GM21576 (cell line): Measurements from ENCODE around the gene GUCD1.
A peak's percentile ranks its signal among the peaks of the same experiment; 100 is the strongest.

Source experiments
- ATAC-seq: cut with Tn5 transposase; IDR thresholded peaks from one replicate; pipeline ENCODE4 v1.9.1; 2021; ENCODE audit warnings: mild to moderate bottlenecking, moderate library complexity; ENCODE audit not compliant: unreplicated experiment

The GUCD1 gene

DNA sequence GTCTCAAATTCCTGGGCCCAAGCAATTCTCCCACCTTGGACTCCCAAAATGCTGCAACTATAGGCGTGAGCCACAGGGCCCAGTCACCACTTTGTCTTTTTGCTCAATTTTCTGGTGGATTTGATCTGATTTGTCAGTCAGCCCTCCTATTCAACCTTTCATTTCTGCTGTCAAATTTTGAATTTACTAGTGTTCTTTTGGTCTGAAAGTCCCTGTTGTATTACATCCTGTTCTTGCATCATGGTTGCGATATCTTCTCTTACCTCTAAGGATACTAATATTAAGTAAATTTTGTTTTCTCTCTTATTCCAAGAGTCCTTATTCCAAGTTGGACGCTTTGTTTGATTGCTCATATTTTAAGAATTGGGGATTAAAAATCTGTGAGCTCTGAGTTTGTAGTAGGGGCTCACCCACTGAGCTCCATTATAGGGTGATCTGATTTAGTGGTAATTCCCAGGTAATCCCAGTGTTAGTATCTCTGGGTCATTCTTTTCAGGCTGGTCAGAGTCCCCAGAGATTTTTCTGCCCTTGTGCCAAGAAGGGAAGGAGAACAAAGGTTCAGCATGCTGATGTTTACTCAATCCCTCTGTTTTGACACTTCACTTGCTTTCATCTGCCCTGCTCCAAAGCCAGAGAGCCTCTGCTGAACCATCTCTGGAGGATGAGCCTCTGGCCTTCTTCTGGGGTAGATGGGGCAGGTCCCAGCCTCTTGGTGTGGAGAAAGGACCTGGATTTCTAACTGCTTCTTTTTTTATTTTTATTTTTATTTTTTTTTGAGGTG lies 49.8 kb downstream of the GUCD1 start:
- ATAC-seq = no peak

GRCh38 chr22:24504540-24504939 lies 50.4 kb downstream of the GUCD1 start:
- ATAC-seq = no peak

DNA sequence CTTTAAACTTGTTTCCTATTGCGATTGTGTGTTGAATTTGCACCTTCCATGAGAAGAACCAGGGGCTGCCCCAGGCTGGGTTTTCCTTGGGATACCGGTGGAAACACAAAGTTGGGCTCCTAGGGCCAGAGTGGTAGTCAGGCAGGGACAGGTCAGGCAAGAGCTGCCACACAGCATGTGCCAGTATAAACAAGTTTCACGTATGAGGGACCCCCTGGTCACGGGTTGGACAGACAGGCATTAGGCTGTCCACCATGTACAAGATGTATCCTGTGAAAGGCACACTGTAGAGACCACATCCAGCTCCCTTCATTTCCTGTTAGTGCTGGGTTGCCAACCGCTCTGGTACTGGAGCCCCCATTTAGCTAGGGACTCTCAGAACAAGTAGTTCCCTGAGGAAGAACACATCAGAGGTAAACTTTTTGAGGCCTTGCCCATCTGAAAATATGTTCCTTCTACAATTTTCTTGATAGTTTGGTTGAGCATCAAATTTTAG lies 51.0 kb downstream of the GUCD1 start:
- no peak for ATAC-seq

DNA sequence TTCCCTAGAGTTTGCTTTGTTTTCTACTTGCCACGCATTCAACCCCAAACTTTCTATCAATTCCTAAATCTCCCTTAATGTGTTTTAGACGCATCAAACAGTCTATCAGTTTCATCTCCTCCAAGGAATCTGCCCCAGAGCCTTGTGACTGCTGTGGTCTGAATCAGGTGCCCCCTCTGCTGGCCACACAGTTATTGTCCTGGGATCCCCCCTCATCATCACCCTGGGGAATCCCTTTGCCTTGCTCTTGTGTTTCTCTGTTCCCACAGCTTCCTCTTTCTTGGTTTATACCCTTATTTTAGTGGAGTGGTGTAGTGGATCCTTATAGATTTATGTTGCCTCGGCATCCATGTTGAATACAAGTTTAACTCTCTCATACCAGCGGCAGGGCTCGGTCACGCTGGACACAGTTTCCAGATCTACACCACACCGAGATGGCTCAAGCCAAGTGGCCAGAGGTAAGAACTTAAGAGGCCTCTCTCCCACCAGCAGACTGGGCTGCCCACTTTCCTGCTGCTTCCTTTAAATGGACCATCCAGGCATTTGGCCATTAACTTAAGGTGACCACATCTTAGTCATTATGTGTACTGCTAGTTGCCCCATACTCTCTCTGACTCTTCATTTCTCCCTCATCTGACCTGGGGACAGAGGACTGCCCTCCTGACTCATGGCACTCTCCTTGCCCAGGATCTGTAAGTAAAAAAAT lies 51.6 kb downstream of the GUCD1 start:
- ATAC-seq = peak; percentile 41

DNA sequence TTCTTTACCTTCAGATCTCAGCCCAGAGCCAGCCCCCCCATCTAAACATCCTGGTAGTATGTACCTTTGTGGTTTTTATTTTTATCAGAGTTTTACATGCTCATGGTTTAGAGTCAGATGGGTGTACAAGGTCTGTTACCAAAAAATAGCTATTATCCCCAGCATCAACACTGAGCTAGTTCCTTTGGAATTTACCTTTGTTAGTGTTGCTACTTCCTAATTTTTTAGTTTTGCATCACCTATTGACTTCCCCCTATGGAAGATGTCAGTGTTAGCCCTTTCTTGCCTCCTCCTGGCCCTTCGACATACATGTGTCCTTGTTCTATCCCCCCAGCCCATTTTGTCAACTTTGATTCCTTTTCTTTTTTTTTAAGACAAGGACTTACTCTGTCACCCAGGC lies 52.4 kb downstream of the GUCD1 start:
- ATAC-seq = no peak

DNA sequence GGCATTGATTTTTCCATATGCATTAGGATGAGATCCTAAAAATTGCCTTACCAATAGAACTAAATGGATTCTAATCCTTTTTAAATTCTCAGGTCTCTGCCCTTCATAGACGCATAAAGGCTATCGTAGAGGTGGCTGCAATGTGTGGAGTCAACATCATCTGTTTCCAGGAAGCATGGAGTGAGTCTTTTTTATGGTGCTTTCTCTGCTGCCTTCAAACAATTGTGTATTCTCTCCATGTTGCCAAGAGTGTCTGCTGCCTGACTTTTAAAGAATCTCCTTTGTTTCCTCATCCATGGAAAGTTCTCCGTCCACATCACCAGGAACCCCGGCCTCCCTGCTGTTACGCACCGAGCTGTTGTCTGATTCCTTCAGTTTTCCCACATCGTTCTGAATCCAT lies 52.9 kb downstream of the GUCD1 start:
- ATAC-seq = no peak

DNA sequence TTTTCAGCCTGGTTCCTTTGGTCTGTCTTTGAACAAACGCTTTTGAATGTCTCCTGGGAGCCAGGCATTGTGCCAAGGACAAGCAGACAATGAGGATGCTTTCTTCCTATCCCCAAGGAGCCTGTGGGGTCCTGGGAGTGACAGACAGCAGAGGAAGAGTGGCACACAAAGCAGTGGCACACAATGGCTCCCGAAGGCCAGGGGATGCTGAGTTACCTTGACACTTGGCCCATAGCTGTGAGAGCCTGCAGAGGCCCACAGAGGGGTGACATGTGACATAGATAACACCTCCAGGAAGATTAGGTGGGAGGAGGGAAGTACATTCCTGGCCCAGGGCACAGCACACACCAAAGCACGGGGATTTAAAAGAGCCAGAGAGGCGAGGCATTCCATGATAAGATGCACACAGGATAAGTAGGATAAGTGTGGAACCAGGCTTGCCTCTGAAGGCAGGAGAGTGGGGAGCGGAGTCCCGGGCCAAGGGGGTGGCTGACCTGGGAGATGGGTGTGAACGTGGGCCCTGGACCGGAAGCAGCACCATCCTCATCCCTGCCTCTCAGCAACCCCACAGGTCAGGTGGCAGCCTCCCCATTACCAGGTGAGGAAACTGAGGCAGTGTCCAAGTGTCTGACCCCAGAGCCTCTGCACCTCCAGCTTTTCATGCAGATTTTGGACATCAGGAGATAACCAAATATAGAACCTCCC lies 53.5 kb downstream of the GUCD1 start:
- ATAC-seq = no peak

- ATAC-seq = no peak
Measured at GRCh38 chr22:24500277-24500820, 54.6 kb downstream of the GUCD1 start.

GRCh38 chr22:24499706-24500276 lies 55.1 kb downstream of the GUCD1 start:
- ATAC-seq = no peak

DNA sequence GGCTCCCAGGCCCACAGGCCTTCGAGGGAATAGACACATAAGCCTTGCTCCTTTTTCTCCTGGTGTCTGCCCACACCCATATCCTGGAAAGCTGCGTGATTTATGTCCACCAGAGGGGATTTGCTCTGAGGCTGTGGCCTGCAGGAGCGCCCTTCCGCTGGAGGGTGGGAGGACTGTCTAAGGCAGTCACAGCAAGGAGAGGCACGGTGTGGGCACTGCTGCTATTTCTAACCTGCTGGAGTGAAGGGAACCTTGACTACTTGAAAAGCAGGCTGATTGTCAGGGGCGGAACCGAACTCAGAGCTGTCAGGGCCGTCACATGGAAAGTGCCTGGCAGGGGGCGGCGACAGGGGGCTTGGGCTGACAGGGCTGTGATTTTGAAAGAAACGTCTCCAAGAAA lies 56.1 kb downstream of the GUCD1 start:
- ATAC-seq = no peak

- ATAC-seq = no peak
Measured at GRCh38 chr22:24497841-24498258, 57.1 kb downstream of the GUCD1 start.

DNA sequence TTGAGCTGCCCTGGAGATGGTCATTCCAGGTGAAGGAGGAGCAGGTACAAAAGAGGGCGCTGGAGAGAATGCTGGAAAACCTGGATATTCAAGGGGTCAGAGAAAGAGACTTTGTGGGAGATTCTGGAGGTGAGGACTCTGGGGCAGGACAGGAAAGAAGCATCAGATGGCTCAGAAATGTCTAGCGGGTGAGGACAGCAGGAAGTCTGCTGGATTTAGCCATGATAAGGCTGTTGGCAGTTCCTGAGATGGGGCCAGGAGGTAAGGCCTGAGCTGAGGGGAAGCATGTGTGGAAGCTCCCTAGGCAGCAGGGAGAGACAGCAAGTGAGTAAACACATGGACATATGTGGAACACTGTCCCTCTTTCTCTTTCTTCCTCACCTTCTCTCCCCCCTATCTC lies 58.3 kb downstream of the GUCD1 start:
- no peak for ATAC-seq

DNA sequence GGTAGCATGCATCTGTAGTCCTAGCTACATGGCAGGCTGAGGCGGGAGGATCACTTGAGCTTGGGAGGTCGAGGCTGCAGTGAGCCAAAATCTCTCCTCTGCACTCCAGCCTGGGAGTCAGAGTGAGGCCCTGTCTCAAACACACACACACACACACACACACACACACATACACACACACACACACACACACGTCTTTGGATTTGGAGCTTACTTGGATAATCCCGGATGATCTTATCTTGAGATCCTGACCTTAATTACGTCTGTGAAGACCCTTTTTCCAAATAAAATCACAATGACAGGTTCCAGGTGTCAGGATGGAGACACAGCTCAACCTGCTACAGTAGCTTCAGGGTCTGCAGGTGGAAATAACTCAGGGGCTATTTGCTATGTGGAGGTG lies 58.7 kb downstream of the GUCD1 start:
- no peak for ATAC-seq

DNA sequence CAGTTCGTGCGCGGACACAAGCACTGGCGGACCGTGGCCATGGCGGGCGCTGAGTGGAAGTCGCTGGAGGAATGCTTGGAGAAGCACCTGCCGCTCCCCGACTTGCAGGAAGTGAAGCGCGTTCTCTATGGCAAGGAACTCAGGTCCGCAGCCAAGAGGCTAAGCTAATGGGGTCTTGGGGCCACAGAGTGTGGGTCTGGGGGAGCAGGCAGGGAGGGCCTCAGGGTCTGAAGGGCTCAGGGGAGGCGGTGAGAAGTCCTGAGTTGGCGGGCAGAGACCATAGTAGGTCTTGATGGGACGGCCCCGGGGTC lies 59.6 kb downstream of the GUCD1 start:
- no peak for ATAC-seq

DNA sequence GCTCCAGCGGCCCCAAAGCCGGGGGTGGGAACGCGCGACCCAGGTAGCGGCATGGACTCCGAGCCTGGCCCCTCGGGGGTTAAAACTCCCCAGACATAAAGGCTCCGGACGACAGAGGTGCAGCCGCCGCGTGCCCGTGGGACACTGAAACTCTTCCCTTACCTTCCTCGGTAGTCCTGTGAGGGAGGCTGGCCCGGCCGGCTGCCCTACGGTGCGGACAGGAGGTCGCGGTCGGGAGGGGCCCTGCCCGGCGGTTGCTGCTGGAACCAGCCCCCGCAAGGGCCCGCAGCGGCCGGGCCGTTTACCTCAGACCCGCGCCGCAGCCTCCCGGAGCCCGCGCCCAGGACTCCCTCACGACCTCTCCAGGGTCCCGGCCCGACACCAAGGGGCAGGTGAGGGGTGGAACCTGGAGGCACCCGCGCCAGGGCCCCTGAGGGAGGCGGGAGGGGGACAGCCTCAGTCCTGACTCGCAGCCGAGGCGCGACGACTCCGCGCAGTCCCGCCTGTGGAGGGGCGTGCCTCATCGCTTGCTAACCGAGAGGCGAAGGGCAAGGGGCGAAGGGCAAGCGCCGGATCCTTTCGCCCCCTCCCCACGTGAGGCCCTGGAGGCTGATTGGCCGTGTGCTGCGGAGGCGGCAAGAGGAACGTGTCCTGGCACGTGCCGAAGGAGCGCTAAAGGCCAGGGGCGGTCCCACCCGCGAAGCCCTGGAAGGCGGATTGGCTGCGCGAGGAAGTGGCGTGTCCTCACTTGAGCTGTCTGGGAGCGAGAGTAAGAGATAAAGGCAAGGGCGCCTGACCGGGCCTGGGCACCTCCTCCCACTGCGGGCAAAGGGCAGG lies 60.2 kb downstream of the GUCD1 start, which contains the start of gene UPB1:
Gene UPB1 (plus strand): TSS at position 805 of the 837 bp plus-strand sequence. CDS start 72 bp downstream, outside the sequence.
- ATAC-seq = no peak

GRCh38 chr22:24494167-24494527 lies 60.8 kb downstream of the GUCD1 start:
- no peak for ATAC-seq

DNA sequence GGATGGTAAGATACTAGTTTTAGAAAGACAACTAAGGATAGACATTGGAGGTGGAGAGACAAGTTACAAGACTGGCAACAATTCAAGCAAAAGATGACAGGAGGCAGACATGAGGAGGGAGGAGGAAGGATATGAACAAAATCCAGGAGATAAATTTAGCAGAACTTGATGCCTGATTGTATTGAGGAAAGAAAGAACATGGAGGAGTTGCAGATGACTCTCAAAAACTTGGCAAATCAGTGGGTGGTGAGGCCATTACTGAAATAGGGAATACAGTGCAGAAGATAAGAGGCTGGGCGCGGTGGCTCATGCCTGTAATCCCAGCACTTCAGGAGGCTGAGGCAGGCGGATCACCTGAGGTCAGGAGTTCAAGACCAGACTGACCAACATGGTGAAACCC lies 62.5 kb downstream of the GUCD1 start:
- ATAC-seq = no peak
